T-cell (primary cell): ENCODE results near the gene C6orf47. TPM values are rescaled to one million over a fixed set of nuclear protein-coding genes. Genes with fewer than 3 reads are reported as not detected.
"Not testable (repeated sequence)": the region's sequence is repeated elsewhere in the genome, so short reads cannot be mapped to it uniquely, and the experiment has no call there.

ENCODE experiments used
- ATAC-seq, 4 experiments: fragments of 200-7000 bp in 3 of 4; fragments of 150-1000 bp in 1 of 4; cut with Tn5 transposase; replicated peaks in 1 of 4; 1 replicate in 3 of 4; 2 replicates in 1 of 4; pipeline ENCODE4 v1.10.0; 2021; ENCODE audit warnings: moderate library complexity in 3 of 4, mild to moderate bottlenecking in 2 of 4, moderate number of reproducible peaks in 1 of 4
- CTCF ChIA-PET, 2 donors: fragments of 300-600 bp; sonication (Branson Sonifier 250); formaldehyde crosslinking; loops; one replicate each; lab custom pipeline; 2022; ENCODE audit warnings: antibody characterized with exemption in 2 of 2; lab: Charles Lee
- POLR2A ChIA-PET, 2 donors: fragments of 300-600 bp; sonication (Branson Sonifier 250); formaldehyde crosslinking; loops; one replicate each; lab custom pipeline; 2022; ENCODE audit warnings: antibody characterized with exemption in 2 of 2; lab: Charles Lee
- DNase-seq, 35 experiments: peaks; one replicate each; pipeline versions ENCODE4 v3.0.0 to v3.0.0-alpha.2; 2013 to 2023
- H3K27ac ChIP-seq: one replicate; pipeline ENCODE4 v1.5.1; 2013; ENCODE audit warnings: low read length
- H3K27me3 ChIP-seq, 2 experiments: replicated peaks in 1 of 2; 1 replicate in 1 of 2; 2 replicates in 1 of 2; pipeline versions ENCODE4 v1.6.1 to v1.7.0; 2013; ENCODE audit warnings: low read length in 1 of 2, mixed read lengths in 1 of 2; ENCODE audit not compliant: control insufficient read depth in 2 of 2, insufficient read depth in 2 of 2; ENCODE audit errors: extremely low read depth in 1 of 2
- H3K36me3 ChIP-seq, 2 donors: 1 replicate in 1 of 2; 2 replicates in 1 of 2; pipeline versions ENCODE4 v1.6.1 to v1.7.0; 2013; ENCODE audit warnings: low read length in 1 of 2; ENCODE audit not compliant: control insufficient read depth in 2 of 2, insufficient read depth in 1 of 2; ENCODE audit errors: extremely low read depth in 1 of 2
- H3K4me1 ChIP-seq, 2 experiments: 1 replicate in 1 of 2; 2 replicates in 1 of 2; pipeline versions ENCODE4 v1.6.1 to v1.7.0; 2013; ENCODE audit warnings: low read length in 2 of 2, mixed read lengths in 1 of 2; ENCODE audit not compliant: insufficient read depth in 2 of 2, control insufficient read depth in 1 of 2; ENCODE audit errors: extremely low read depth in 1 of 2
- H3K4me3 ChIP-seq, 2 donors: 1 replicate in 1 of 2; 2 replicates in 1 of 2; pipeline versions ENCODE4 v1.5.1 to v1.7.0; 2013; ENCODE audit warnings: mild to moderate bottlenecking in 2 of 2, low read length in 1 of 2, moderate library complexity in 1 of 2; ENCODE audit not compliant: control insufficient read depth in 1 of 2; ENCODE audit errors: extremely low read depth in 1 of 2
- H3K9me3 ChIP-seq: 2 replicates; pipeline ENCODE4 v1.7.0; 2013
- H3K27ac Mint-ChIP-seq, 2 donors: one replicate each; pipeline ENCODE4 v1.8.0; 2020 to 2021; ENCODE audit warnings: mild to moderate bottlenecking in 2 of 2, mixed read lengths in 2 of 2
- H3K27me3 Mint-ChIP-seq, 2 donors: one replicate each; pipeline ENCODE4 v1.8.0; 2021 to 2022; ENCODE audit warnings: mixed read lengths in 2 of 2
- H3K36me3 Mint-ChIP-seq: one replicate; pipeline ENCODE4 v1.8.0; 2021; ENCODE audit warnings: mixed read lengths
- H3K4me1 Mint-ChIP-seq, 3 donors: one replicate each; pipeline ENCODE4 v1.8.0; 2020 to 2022; ENCODE audit warnings: mixed read lengths in 3 of 3, mild to moderate bottlenecking in 1 of 3
- H3K4me3 Mint-ChIP-seq, 3 donors: one replicate each; pipeline ENCODE4 v1.8.0; 2020 to 2022; ENCODE audit warnings: mild to moderate bottlenecking in 3 of 3, mixed read lengths in 3 of 3, moderate library complexity in 3 of 3
- H3K9me3 Mint-ChIP-seq, 3 donors: one replicate each; pipeline ENCODE4 v1.8.0; 2020 to 2022; ENCODE audit warnings: mixed read lengths in 3 of 3
- WGBS: methylation state at CpG from one replicate; pipeline ENCODE4 v1.1.5; 2013; ENCODE audit warnings: missing lambda C conversion rate; ENCODE audit not compliant: insufficient coverage; 5-methylcytosine and 5-hydroxymethylcytosine counted together
- total RNA-seq, 35 experiments: library from RNA in 6 of 35; stranded (reverse) in 6 of 35; fragments of 120-200 nt in 1 of 35; gene quantifications; one replicate each; pipeline versions ENCODE4 v1.2.1 to v1.2.4 and lab custom pipeline; 2013 to 2026

C6orf47 gene, protein sequence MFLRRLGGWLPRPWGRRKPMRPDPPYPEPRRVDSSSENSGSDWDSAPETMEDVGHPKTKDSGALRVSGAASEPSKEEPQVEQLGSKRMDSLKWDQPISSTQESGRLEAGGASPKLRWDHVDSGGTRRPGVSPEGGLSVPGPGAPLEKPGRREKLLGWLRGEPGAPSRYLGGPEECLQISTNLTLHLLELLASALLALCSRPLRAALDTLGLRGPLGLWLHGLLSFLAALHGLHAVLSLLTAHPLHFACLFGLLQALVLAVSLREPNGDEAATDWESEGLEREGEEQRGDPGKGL
- total RNA-seq, result 10 to 100 TPM; 16.3 to 36.2 (median 33.4) TPM
- total RNA-seq (2013), result 34.7 TPM
- total RNA-seq (lab: John Stamatoyannopoulos, UW), result 24.9 to 74.4 (median 37.8) reads per million in 29 experiments

DNA sequence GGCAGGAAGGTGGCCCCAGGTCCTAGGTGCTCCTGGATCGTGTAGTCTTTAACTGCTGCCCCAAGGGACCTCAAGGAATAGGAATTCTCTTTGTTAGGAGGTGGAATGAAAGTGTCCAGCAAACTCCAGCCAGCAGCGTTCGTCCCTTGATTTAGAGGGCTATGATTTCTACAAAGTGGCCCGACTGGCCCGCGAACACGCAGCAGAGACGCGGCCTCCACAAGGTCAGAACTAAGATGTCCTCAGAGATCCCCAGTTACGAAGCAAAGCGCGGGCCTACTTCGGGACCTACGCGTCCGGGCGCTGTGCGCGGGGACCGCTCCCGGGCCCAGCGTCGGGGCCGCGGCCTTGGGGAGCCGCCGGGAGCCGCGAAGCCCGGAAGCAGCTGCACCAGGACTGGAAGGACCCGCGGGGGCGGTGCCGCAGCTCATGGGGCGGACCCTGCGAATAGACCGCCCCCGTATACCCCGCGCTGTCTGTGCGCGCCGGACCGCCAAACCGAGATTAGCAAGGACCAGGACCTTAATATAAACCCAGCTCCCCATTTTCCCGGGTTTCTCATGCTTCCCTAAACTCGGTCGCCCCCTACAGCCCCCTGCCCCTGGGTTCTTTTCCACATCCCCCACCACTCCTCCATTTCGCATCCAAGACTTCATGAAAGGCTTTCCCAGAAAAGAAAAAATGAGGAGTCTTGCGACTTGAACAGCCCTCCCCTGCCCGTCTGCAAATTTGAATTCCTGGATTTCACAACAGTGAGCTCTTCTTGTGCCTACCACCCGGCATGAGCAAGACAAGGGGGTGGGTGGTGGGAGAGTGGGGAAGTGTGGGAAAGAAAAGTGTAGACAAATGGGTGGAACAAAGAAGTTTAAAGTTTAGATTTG, at the start of gene C6orf47:
Gene C6orf47, minus strand, starts transcription at position 398 of the 881 bp plus-strand sequence. CDS start 831 bp downstream, outside the sequence.
- no peaks in the 10 kb centered on the region for H3K27me3 ChIP-seq
- H3K36me3 Mint-ChIP-seq, result peaks cover 23% of the 10 kb centered on the region
- H3K27me3 Mint-ChIP-seq, result no peaks in the 10 kb centered on the region
- H3K4me3 Mint-ChIP-seq, result peak within 1 kb of the TSS; percentile 89 to 92 (median 90)
- ChIA-PET POLR2A (interaction anchor here in 1 of 2 donors (0.5 to 1.0 kb wide), 3 partner anchors 34 to 468 kb away, joined by 3 read pairs; no protein-coding TSS in a partner anchor), CTCF (interaction anchor here in 1 of 2 donors (0.7 to 0.8 kb wide), 2 partner anchors 39 to 109 kb away, joined by 3 to 4 read pairs; no protein-coding TSS in a partner anchor)
- H3K4me1 ChIP-seq, result peaks cover 21 to 73% of the 10 kb centered on the region in 2 experiments
- H3K4me3 ChIP-seq, result peak within 1 kb of the TSS; percentile 73 to 82
- H3K36me3 ChIP-seq, result peaks cover 0 to 41% of the 10 kb centered on the region in 2 donors
- no peaks in the 10 kb centered on the region for H3K9me3 Mint-ChIP-seq
- DNase-seq (peak; percentile 32 to 84 (median 58)), ATAC-seq (peak; percentile 65 to 76 (median 74))
- no peaks in the 10 kb centered on the region for H3K9me3 ChIP-seq
- peak within 1 kb of the TSS; percentile 73 for H3K27ac ChIP-seq
- H3K4me1 Mint-ChIP-seq, result peaks cover 73 to 81% (median 74%) of the 10 kb centered on the region in 3 donors
- peak within 1 kb of the TSS; percentile 90 to 91 for H3K27ac Mint-ChIP-seq
- under 1% methylated on average over 38 of the region's 52 CpGs for WGBS

DNA sequence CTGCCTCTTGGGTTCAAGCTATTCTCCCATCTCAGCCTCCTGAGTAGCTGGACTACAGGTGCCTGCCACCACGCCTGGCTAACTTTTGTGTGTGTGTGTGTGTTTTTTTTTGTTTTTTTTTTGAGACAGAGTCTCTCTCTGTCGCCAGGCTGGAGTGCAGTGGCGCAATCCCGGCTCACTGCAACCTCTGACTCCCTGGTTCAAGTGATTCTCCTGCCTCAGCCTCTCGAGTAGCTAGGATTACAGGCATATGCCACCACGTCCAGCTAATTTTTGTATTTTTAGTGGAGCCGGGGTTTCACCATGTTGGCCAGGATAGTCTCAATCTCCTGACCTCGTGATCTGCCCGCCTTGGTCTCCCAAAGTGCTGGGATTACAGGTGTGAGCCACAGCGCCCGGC, 48.6 kb upstream of the C6orf47 start:
- not testable (repeated sequence) for H3K4me3 ChIP-seq, H3K27ac Mint-ChIP-seq, DNase-seq, H3K36me3 ChIP-seq, H3K36me3 Mint-ChIP-seq, H3K9me3 Mint-ChIP-seq, H3K4me3 Mint-ChIP-seq, H3K9me3 ChIP-seq, ATAC-seq, H3K27ac ChIP-seq, H3K27me3 Mint-ChIP-seq
- peaks cover 17 to 22% (median 21%) of the 10 kb centered on the region in 3 donors for H3K4me1 Mint-ChIP-seq
- WGBS, result 96% methylated on average over 10 of the region's 11 CpGs
- peaks cover 10 to 17% of the 10 kb centered on the region in 2 experiments for H3K4me1 ChIP-seq
- CTCF ChIA-PET, result interaction anchor here in 1 of 2 donors (0.7 to 0.8 kb wide), 2 partner anchors 17 to 148 kb away, joined by 4 to 5 read pairs; no protein-coding TSS in a partner anchor
- POLR2A ChIA-PET, result interaction anchor here in 1 of 2 donors (0.7 kb wide), 2 partner anchors 56 to 570 kb away, joined by 4 to 6 read pairs; no protein-coding TSS in a partner anchor
- peaks cover 0 to 23% of the 10 kb centered on the region in 2 experiments for H3K27me3 ChIP-seq

DNA sequence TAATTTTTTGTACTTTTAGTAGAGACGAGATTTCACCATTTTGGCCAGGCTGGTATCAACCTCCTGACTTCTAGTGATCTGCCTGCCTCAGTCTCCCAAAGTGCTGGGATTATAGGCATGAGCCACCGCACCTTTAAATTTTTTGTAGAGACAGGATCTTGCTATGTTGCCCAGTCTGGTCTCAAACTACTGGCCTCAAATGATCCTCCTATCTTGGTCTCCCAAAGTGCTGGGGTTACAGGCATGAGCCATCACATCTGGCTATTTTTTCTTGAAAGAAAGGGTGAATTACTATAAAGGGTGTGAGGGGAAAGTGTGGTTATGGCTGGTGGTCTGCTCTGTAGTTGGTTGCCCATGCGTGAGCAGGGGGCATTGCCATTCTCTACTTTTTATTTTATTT, 47.6 kb upstream of the C6orf47 start:
- peaks cover 0 to 21% of the 10 kb centered on the region in 2 experiments for H3K27me3 ChIP-seq
- no peak overlapping the region for H3K27ac ChIP-seq
- no CpG with 5 or more reads among the region's 3 CpGs for WGBS
- H3K27ac Mint-ChIP-seq, result no peak overlapping the region
- DNase-seq (no peak), ATAC-seq (no peak)
- H3K36me3 Mint-ChIP-seq, result no peaks in the 10 kb centered on the region
- H3K4me3 ChIP-seq, result no peak overlapping the region
- H3K4me3 Mint-ChIP-seq, result no peak overlapping the region
- H3K4me1 Mint-ChIP-seq, result peaks cover 21 to 26% (median 24%) of the 10 kb centered on the region in 3 donors
- H3K27me3 Mint-ChIP-seq, result no peaks in the 10 kb centered on the region
- CTCF ChIA-PET, result interaction anchor here in 1 of 2 donors (0.6 kb wide), 1 partner anchor 123 kb away, joined by 3 read pairs; no protein-coding TSS in a partner anchor
- POLR2A ChIA-PET, result interaction anchor here in 1 of 2 donors (0.6 kb wide), 1 partner anchor 123 kb away, joined by 3 read pairs; no protein-coding TSS in a partner anchor
- no peaks in the 10 kb centered on the region for H3K9me3 Mint-ChIP-seq
- H3K36me3 ChIP-seq, result no peaks in the 10 kb centered on the region
- H3K4me1 ChIP-seq, result peaks cover 5 to 21% of the 10 kb centered on the region in 2 experiments
- H3K9me3 ChIP-seq, result no peaks in the 10 kb centered on the region

DNA sequence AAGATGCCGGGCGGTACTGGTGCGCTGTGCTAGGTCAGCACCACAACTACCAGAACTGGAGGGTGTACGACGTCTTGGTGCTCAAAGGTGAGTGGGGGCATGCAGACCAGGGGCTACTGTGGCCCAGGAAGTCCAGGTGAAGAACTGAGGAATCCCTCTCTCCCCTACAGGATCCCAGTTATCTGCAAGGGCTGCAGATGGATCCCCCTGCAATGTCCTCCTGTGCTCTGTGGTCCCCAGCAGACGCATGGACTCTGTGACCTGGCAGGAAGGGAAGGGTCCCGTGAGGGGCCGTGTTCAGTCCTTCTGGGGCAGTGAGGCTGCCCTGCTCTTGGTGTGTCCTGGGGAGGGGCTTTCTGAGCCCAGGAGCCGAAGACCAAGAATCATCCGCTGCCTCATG, 47.1 kb upstream of the C6orf47 start:
- POLR2A ChIA-PET, result no interaction called here
- H3K4me1 Mint-ChIP-seq, result peaks cover 24 to 28% (median 26%) of the 10 kb centered on the region in 3 donors
- no peaks in the 10 kb centered on the region for H3K27me3 Mint-ChIP-seq
- no peak overlapping the region for H3K27ac ChIP-seq
- H3K27me3 ChIP-seq, result peaks cover 0 to 19% of the 10 kb centered on the region in 2 experiments
- ATAC-seq (no peak), DNase-seq (no peak)
- no peaks in the 10 kb centered on the region for H3K9me3 ChIP-seq
- H3K27ac Mint-ChIP-seq, result no peak overlapping the region
- H3K4me1 ChIP-seq, result peaks cover 2 to 21% of the 10 kb centered on the region in 2 experiments
- no peaks in the 10 kb centered on the region for H3K36me3 Mint-ChIP-seq
- no peak overlapping the region for H3K4me3 ChIP-seq
- no peaks in the 10 kb centered on the region for H3K36me3 ChIP-seq
- no peak overlapping the region for H3K4me3 Mint-ChIP-seq
- CTCF ChIA-PET, result no interaction called here
- no peaks in the 10 kb centered on the region for H3K9me3 Mint-ChIP-seq
- 81% methylated on average over 3 of the region's 10 CpGs for WGBS

DNA sequence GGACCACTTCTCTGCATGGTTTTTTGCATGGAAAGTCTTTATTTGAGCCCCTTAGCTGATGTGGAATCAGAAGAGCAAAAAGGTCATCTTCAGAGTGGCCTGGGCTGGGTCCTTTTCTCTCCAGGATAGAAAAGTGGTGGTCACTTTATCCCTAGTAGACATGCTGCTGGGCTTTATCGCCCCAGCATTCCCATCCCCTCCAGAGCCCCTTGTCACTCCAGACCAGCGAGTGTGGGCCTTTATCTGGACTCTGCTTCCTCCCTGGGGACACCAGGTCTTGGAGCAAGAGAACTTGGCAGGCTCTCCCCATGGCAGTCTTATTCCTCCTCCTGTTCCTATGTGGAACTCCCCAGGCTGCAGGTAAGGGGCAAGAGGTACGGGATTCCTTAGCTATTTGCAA, 46.0 kb upstream of the C6orf47 start, which contains the start of gene LY6G6F:
Gene LY6G6F, plus strand, starts transcription at position 268 of the 400 bp plus-strand sequence. Its CDS starts 41 bp downstream, at position 309.
- H3K27ac ChIP-seq, result no peak within 1 kb of the TSS

More for the DNA sequence above, 46.0 kb upstream of the C6orf47 start, which contains the start of gene LY6G6F:
- Mint-ChIP-seq H3K27ac (no peak within 1 kb of the TSS), H3K36me3 (no peaks in the 10 kb centered on the region), H3K4me1 (peaks cover 25 to 32% (median 30%) of the 10 kb centered on the region in 3 donors), H3K4me3 (no peak within 1 kb of the TSS), H3K27me3 (no peaks in the 10 kb centered on the region), H3K9me3 (no peaks in the 10 kb centered on the region)
- no peak for DNase-seq
- no CpG with 5 or more reads among the region's 3 CpGs for WGBS
- Histone ChIP-seq H3K4me1 (peaks cover 12 to 29% of the 10 kb centered on the region in 2 experiments), H3K4me3 (no peak within 1 kb of the TSS), H3K36me3 (no peaks in the 10 kb centered on the region), H3K27me3 (peaks cover 0 to 19% of the 10 kb centered on the region in 2 experiments), H3K9me3 (no peaks in the 10 kb centered on the region)
- ChIA-PET POLR2A (interaction anchor here (0.6 to 0.8 kb wide), 3 partner anchors 11 to 249 kb away, joined by 3 to 9 read pairs (median 4); no protein-coding TSS in a partner anchor), CTCF (interaction anchor here in 1 of 2 donors (0.6 kb wide), 1 partner anchor 123 kb away, joined by 5 read pairs; no protein-coding TSS in a partner anchor)
- no peak for ATAC-seq
